Activated CD4-positive, alpha-beta T cell treated with anti-CD3 and anti-CD28 coated beads, Interleukin-2, amount 50 U/mL, for 48 hours (primary cell): ENCODE measurements around the gene PLIN1.
"Not testable (repeated sequence)": the region's sequence is repeated elsewhere in the genome, so short reads cannot be mapped to it uniquely, and the experiment has no call there.

Experiments
- DNase-seq, 2 experiments: peaks; one replicate each; pipeline ENCODE4 v3.0.0-alpha.2; 2020

PLIN1 gene

DNA sequence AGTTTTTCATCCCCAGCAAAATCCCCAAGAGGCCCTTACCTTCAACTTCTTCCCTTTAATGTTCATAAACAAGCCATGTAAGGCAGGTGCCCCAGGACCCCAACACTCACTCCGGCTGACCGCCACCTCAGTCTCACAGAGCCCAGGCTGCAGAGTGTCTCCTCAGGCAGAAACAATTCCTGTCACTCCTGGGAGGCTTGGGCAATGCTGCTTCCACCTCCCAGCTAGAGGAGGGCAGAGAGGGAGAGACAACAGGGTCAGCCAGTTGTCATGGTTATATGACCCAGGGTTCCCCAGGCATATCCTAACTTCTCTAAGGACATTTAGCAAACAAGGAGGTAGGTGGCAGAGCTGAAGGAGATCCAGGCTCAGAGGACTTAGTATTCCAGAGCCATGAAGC is at the start of gene PLIN1:
Gene PLIN1, minus strand, starts transcription at position 156 of the 400 bp plus-strand sequence. CDS start 1,878 bp downstream, outside the sequence.
- DNase-seq = no peak

DNA sequence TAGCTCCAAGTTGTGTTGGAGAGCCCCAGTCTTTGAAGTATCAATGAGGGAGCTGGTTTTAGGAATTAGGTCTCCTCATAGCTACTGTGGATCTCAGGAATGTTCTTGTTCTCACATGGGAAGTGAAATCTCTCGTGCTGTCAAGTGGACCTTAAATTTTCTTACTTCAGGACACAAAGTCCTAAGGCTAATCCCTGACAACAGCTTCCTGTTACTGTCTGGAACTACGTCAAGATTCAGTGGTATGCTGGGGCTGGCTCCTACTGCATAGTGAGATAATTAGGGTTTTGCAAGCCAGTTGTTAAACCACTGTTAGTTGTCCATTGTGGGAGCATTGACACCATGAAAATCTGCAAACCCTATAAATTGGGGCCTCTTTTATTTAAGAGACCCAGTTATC is 49.1 kb upstream of the PLIN1 start:
- DNase-seq = no peak

- no peak for DNase-seq
These were observed 45.9 kb upstream of the PLIN1 start for GRCh38 chr15:89725064-89725463.

- no peak for DNase-seq
These were observed 45.5 kb upstream of the PLIN1 start for GRCh38 chr15:89724621-89725020.

DNA sequence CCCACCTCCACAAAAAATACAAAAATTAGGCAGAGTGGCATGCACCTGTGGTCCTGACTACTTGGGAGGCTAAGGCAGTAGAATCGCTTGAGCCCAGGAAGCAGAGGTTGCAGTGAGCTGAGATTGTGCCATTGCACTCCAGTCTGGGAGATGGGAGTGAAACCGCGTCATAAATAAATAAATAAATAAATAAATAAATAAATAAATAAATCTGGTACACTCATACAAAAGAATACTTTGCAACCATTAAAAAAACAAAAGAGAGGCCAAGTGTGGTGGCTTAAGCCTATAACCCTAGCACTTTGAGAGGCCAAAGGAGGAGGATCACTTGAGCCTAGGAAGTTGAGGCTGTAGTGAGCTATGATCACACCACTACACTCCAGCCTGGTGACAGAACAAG is 43.9 kb upstream of the PLIN1 start:
- DNase-seq = no peak

- DNase-seq = no peak
These were observed 35.6 kb upstream of the PLIN1 start for GRCh38 chr15:89714775-89715174.

DNA sequence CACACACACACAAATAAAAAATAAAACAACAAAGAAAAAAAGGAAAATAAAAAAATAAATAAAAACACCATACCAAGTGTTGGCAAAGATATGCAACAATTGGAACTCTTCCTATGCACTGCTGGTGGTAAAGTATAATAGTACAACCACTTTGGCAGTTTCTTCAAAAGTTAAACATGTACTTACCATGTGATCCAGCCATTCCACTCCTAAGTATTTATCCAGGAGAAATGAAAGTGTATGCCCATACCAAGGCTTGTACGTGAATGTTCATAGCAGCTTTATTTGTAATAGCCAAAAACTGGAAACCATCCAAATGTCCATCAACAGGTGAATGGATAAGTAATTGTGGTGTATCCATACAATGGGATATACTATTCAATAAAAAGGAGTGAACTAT is 28.4 kb upstream of the PLIN1 start:
- no peak for DNase-seq

DNA sequence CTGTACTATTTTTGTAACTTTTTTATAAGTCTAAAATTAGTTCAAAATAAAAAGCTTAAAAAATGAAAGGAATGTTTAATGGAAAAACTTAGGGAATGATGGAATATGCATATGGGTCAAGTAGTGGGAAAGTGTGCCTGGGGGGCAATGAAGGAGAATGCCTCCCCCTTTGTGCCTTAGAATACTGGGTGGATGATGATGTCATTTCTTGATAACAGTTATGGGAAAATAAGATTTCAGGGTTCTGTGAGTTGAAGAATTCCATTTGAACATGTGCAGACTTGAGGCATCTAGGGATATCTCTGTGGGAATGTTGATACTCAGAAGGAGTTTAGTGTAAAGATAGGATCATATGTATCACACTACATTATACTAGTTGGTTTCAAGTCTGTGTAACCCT is 25.2 kb upstream of the PLIN1 start:
- DNase-seq = no peak

DNA sequence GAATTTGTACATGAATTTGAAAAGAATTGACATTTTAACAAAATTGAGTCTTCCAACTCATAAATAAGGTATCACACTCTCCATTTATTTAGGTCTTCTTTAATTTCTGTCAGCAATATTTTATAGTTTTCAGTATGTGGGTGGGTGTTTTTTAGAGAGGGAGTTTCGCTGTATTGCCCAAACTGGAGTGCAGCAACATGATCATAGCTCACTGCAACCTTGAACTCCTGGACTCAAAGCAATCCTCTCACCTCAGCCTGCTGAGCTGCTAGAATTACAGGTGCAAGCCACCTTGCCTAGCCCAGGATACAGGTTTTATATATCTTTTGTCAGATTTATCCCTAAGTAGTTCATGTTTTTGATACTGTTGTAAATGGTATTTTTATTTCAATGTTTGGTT is 16.0 kb upstream of the PLIN1 start:
- no peak for DNase-seq

DNA sequence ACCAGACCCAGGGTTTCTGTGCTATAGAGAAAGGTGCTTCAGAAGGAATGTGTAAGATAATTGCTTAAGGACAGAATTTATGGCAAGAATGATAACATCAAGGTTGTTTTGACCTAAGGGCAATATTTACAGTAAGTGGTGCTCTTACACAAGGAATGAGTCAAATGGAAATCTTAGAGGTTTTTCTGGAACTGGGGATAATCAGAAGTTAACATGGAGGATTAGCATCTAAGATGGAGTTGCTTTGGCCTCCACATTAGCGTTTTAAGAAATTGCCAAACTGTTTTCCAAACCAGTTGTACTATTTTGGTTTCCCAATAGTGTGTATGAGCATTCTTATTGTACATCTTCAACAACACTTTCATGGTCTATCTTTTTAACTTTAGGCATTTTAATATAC is 14.5 kb upstream of the PLIN1 start:
- no peak for DNase-seq

GRCh38 chr15:89693091-89693490 is 13.9 kb upstream of the PLIN1 start:
- DNase-seq = no peak

DNA sequence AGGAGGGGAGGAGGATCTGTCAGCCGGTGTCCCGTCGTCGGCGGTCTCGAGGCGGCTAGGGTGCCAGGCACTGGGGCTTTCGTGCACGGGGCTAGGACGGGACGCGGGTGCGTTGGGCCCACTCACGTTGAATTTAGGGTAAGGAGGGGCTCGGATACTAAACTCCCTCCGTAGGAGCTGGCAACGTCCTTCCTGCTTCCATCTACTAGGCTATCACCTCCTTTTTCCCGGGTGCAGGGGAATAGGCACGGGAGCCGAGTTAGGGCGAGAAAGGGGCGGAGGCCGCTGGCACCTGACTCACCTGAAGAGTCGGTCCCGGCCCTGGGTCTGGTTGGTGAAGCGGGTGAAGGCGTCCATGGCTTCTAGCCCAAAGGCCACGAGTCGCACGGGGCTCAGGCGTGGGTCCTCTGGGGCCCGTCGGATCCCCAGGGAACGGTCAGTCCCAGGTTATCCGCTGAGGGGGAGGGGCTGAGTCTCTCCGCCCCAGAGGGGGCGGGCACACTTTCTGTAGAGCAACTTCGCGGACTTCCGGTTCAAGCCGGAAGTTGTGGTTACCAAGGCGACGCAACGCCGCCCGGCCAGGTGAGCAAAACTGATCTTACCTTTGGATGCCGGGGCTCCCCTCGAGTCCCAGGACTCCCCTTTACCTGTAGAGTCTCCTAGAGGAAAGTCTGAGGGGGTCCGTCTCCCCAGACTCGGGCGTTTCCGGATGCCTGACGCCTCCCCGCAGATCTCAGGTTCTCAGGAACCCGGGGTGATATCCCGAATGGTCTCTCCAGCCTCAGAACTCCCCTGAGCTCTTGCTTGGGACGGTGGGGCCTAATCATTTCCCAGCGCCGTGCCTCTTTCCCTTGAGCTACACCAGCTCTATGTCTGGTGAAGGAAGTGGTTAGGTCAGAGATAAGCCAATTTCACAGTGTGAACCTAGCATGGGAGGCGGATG is 11.4 kb upstream of the PLIN1 start, which contains the start of the genes PEX11A and WDR93:
Gene PEX11A, minus strand, starts transcription at position 479 of the 943 bp plus-strand sequence. Its CDS starts 122 bp downstream, at position 357.
Gene WDR93, plus strand, starts transcription at position 536 of the 943 bp plus-strand sequence. CDS start 10,936 bp downstream, outside the sequence.
- peak; percentile 84 to 88 for DNase-seq

- DNase-seq = not testable (repeated sequence)
These were observed 10.7 kb upstream of the PLIN1 start for GRCh38 chr15:89689930-89690275.

GRCh38 chr15:89686522-89686921 is 7.4 kb upstream of the PLIN1 start:
- DNase-seq = no peak

DNA sequence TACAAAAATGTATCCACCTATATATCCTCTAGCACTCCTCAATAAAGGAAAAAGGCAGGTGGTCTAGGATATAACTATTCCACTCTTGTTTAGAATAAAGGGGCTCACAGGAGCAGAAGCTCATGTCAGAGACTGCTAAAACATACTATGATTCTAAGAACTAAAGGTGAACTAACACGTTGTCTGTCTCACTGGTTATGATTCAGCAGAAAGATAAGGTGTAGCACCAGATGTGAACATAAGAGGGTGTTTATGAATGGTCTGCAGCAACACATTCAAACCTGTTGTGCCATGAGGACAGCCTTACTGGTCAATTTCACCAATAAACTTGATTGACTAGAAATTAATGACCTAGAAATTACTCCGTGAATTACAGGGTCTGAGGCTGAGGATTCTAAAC is 6.8 kb upstream of the PLIN1 start:
- no peak for DNase-seq

DNA sequence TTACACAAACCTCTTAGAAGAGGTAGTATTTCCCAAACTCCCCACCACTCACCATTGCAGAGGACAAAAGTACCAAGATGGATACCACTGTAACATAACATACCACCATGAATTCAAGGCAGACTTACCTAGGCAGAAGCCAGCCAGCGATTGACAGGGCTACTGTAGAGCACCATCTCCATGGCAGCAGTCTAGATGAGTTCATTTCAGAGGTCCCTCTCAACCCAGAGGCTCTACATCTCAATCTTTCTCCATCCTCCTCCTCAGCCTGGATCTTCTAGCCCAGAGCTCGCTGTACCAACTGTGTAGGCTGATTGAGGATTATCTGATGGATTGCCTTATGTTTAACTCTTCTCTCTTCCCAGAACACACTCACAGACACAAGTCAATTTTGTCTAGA is 2.0 kb upstream of the PLIN1 start:
- DNase-seq = no peak

DNA sequence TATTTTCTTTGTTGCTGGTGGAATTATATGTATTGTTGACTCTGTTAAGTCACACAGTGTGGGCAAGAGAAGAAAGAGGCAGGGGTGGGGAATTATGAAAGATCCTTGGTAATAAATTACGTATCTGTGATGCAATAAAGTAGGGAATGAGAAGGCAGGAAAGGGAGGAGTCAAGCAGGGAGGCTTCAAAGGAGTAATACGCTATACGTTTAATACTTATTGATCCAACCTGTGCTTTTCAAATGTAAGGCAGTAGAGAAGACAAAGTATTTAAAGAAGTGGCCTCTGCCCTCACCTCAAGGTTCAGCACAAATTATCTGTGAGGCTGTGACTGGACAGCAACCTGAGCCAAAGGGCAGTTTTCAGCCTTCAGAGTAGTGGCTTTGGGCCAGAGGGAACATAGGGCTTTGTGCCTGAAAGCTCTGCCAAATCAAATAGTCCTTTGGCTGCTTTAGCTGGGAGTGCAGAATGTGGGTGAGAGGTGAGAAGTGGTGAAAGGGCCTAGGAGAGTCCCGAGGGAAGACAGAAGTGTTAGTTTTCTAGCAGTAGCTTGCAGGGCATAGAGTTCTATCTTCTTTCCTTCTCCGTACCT is 1.2 kb upstream of the PLIN1 start:
- no peak for DNase-seq

DNA sequence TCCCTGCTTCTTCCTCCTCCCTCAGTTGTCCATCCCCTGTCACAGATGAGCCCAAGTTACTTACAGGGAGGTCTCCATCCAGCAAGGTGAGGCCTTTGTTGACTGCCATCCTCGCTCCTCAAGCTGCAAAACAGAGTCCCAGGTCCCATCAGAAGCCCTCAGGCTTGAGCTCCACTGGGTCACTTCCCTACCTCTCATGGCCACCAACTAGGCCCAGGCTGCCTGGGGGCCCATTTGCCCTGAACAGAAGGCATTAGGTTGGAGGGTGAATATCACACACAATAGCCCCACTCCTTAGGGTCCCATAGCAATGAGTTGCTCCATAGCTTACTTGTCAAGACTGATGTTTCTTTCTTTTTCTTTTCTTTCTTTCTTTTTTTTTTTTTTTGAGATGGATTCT is 1.8 kb downstream of the PLIN1 start:
- no peak for DNase-seq

DNA sequence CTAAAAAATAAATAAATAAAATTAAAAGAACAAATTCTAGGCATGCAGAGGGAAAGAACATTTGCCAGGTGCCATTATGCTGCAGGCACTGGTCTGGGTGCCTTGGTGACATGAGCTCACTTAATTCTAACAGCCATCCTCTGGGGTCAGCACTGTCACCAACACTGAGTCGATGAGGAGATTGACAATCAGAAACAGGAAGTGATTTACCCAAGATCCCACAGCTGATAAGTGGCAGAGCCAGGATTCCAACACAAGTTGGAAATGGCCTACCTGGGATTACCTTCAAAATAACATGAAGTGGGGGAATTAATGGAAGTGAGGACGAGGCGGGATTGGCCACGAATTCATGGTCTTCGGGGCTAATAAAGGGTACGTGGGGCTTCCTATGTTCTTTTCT is 3.6 kb downstream of the PLIN1 start:
- no peak for DNase-seq

GRCh38 chr15:89674526-89674925 is 4.6 kb downstream of the PLIN1 start:
- DNase-seq = no peak

GRCh38 chr15:89673165-89673512 is 6.0 kb downstream of the PLIN1 start:
- peak in 1 of 2 experiments; percentile 30 for DNase-seq

GRCh38 chr15:89672221-89673164 is 6.7 kb downstream of the PLIN1 start:
- no peak for DNase-seq

DNA sequence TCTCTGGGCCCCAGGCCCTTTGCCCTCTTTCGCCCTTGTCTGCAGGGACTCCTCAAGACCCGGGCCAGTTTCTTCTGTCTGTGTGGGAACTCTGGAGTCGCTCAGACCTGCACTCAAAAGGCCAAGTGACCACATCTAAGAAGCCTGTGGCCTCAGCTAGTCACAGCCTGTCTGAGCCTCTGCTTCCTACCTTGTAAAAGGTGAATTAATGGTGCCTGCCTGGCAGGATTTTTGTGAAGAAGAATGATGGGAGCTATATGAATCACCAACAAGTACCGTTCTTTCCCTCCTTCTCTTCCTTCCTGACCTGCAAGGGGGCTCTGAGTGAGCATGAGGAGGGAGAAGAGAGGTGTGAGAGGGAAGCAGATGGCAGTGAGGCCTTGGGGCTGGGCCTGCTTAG is 7.5 kb downstream of the PLIN1 start:
- no peak for DNase-seq
